ENCODE measurements around the gene PTPRD.

DNA sequence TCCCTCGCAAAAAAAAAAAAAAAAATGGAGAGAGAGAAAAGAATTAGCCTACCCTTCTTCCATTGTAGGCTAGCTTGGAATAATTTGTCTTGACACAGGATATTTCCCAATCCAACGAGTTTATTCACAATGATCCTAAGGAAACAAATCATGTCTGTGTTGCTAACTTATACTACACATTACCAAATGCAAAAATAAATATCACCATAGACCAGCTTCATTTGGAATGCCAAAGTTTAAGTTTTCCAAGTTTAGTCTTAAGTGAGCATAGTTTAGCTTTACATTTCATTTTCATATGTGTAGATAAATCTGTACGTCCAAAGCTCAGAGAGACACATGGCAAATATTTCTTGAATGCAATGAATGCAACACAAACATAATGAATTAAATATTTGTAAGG, 1707.1 kb downstream of the PTPRD start:
- TF ChIP-seq, protein P1, sequence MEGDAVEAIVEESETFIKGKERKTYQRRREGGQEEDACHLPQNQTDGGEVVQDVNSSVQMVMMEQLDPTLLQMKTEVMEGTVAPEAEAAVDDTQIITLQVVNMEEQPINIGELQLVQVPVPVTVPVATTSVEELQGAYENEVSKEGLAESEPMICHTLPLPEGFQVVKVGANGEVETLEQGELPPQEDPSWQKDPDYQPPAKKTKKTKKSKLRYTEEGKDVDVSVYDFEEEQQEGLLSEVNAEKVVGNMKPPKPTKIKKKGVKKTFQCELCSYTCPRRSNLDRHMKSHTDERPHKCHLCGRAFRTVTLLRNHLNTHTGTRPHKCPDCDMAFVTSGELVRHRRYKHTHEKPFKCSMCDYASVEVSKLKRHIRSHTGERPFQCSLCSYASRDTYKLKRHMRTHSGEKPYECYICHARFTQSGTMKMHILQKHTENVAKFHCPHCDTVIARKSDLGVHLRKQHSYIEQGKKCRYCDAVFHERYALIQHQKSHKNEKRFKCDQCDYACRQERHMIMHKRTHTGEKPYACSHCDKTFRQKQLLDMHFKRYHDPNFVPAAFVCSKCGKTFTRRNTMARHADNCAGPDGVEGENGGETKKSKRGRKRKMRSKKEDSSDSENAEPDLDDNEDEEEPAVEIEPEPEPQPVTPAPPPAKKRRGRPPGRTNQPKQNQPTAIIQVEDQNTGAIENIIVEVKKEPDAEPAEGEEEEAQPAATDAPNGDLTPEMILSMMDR (conservative IDR thresholded peaks at IDR 0.05 in 1 of 2, IDR thresholded peaks at IDR 0.05 in 1 of 2; ENCODE audit: extremely low read depth in 1 of 2, insufficient read depth in 1 of 2, low read depth in 1 of 2, low read length in 2 of 2), result no peak
- no peak for TF ChIP-seq EZH2 (IDR thresholded peaks at IDR 0.05; ENCODE audit: borderline replicate concordance, low read length)
